SK-N-DZ (cell line): ENCODE results near the gene POLD1. TPM values are rescaled to one million over a fixed set of nuclear protein-coding genes. Genes with fewer than 3 reads are reported as not detected.
A peak's percentile ranks its signal among the peaks of the same experiment; 100 is the strongest.
"Not testable (repeated sequence)": the region's sequence is repeated elsewhere in the genome, so short reads cannot be mapped to it uniquely, and the experiment has no call there.

Experiments used
- DNase-seq: peaks from one replicate; pipeline ENCODE4 v3.0.0-alpha.2; 2015; ENCODE audit warnings: low spot score
- polyA plus RNA-seq, 2 experiments: library from polyadenylated mRNA; depleted of rRNA; stranded (reverse); fragments of >200 nt; gene quantifications; 2 replicates each; pipeline ENCODE4 v1.2.3, GENCODE V29; 2014

POLD1 gene
- 65.9 and 70.0 TPM in 2 replicates for polyA plus RNA-seq (2014; cell fraction: cytosol; rRNA removed)
- 216 and 252 TPM in 2 replicates for polyA plus RNA-seq (2014; cell fraction: nucleus; rRNA removed)

DNA sequence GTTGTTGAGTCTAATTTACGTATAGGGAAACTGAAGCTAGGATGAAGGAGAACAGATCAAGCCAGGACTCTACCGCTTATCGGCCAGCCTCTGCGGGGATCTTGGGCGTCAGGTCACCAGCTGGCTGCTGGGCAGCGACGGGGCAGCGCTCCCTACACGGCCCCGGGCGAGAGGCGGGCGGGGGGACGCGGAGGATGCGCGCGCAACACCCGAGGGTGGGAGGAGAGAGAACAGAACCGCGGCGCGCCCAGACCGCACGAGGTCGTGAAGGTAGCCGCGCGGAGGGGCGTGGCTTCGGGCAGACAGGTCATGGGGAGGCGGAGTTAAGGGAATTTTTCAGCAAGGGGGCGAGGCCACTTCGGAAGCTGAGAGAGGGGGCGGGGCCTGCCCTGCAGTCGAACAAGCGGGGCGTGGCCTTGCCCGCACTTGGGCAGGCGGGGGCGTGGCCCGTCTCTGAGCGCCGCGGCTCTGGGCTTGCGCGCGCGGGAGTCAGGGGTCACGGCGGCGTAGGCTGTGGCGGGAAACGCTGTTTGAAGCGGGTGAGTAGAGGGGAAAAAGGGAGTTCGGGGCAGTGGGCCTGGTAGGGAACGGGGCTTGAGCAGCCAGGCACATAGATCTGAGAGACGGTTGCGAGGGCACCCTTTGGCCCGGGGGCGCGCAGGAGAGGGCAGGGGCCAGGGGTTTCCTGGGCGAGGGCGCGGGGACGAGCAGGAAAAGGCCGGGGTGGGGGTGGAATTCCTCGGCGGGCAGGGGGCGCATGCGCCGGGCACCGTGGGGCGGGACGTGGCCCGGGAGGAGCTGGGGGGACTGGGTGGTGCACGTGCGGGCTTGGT lies at the start of gene POLD1:
TSS of gene POLD1 (plus strand) at position 496 of the 833 bp plus-strand sequence. CDS start 14,505 bp downstream, outside the sequence.
- peak; percentile 92 for DNase-seq

DNA sequence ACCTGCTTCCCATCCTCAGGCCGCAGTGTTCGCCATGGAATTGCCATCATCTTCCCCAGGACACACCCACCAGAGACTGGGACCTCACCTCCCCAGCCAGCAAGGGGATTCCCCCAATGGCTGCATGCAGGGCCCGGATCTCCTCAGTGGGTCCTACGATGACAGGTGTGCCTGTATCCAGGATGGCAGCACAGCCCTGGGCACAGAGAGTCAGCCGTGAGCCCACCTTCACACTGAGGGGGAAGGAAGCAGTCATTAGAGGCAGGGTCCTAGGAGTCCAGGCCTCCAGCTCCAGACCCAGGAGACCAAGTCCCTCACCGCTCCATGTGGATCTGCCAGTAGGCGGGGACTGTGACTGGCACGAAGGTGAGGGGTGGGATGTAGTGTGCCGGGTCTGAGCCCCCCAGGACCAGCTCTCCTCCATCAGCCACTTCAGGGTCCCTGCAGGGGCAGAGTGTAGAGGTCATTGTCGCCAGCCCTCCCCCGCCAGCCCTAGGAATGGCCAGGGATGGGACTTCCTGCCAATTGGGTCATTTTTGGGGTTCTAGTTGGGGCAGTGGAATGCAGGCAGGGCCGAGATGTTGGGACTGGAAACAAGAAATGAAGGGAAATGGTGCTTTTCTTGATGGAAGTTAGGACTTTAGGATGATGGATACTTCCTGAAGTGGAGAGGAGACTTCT lies 49.3 kb upstream of the POLD1 start:
- no peak for DNase-seq

DNA sequence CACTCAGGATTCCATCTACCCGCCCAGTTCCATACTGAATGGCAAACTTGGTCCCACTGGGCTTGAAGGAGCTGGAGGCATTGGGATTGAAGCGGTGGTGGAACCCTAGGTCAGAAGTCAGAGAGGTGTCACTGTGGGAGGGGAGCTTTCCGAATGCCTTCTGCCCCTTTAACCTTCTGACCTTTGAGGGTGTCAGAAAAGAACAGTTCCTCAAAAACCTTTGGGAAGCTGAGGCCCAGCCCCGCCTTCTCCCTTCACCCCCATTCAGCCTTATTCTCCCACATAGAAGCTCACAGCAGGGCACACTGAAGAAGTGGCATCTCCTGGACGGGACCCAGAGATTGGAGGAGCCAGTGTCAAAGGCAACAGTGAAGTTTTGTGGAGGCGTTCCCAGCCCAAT lies 47.1 kb upstream of the POLD1 start:
- not testable (repeated sequence) for DNase-seq

DNA sequence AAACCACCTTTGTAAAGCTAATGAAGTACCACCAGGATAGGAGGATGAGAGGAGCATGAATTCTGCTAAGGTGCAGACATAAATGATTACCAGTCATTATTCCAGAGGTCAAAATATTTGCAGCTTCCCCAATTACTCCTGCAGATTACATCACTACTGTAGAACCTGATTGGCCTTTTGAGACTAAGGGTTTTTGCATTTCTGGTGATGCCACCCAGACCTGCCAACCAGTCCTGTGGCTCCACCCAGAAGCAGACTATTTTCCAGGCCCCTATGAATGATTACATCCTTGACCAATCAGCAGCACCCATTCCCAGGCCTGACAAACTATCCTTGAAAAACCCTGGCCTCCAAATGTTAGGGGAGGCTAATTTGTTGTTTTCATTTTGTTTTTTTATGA lies 43.8 kb upstream of the POLD1 start:
- DNase-seq, result no peak

DNA sequence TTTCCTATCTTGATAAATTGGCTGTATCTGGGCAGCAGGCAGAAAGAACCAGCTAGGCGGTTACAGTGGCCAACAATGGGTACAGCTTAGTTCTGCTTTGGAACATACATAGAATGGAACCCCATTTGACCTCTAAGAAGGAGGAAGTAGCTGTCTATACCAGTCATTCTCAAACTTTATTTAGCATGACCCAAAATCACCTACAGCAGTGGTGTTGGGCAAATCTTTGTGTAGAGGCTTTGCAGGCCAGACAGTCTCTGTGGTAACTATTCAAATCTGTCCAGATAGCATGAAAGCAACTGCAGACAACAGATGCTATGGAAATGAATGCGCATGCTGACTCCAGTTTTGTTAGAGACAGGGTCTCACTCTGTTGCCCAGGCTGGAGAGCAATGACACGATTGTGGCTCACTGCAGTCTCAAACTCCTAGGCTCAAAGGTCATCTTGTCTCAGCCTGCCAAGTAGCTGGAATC lies 43.0 kb upstream of the POLD1 start:
- DNase-seq, result no peak

DNA sequence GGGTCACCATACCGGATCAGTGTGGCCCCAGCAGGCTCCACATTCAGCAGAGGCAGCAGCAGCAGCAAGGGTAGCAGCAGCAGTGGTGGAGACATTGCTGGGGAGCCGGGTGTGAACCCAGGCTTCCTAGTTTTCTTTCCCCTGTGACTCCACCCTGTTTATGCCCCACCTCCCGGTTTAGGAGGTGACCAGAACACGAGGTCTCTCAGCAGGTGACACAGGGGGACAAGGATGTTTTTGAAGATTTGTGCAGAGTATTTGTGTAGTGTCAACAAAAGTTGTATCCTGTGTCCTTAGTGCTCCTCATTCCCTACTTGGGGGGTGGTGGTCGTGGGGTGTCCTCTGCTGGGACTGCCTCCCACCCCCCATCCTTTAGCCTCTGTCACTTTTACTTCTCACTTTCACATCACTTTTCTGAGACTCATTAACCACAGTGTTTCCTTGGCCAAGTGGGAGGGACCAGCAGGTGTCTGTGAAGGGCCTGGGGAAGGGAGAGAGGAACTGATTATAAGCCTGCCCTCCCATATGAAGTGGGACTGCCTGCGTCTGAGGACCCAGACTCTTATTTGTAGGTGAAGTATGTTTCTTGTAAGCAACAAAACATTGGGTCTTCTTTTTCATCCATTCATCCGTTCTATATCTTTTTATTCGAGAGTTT lies 39.4 kb upstream of the POLD1 start:
- no peak for DNase-seq

DNA sequence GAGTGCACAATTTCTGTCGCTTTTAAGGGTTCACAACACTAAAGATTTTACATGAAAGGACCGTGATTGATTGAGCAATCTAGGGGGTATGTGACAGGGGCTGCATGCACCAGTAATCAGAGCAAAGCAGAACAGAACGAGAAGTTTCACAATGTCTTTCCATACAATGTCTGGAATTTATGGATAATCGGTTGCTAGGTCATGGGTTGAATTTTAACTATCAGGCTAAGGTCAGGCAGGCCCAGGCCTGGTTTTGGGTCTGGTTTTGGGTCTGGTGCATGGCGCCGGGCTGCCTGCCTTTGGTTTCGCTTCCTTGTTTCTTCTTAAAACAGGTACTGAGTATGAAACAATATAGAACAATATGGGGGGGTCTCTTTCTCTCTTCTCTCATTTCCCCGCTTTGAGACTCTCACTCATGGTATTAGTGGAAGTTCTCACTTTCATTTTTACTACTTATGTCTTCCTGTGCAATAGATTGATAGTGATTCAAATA lies 37.0 kb upstream of the POLD1 start:
- not testable (repeated sequence) for DNase-seq

DNA sequence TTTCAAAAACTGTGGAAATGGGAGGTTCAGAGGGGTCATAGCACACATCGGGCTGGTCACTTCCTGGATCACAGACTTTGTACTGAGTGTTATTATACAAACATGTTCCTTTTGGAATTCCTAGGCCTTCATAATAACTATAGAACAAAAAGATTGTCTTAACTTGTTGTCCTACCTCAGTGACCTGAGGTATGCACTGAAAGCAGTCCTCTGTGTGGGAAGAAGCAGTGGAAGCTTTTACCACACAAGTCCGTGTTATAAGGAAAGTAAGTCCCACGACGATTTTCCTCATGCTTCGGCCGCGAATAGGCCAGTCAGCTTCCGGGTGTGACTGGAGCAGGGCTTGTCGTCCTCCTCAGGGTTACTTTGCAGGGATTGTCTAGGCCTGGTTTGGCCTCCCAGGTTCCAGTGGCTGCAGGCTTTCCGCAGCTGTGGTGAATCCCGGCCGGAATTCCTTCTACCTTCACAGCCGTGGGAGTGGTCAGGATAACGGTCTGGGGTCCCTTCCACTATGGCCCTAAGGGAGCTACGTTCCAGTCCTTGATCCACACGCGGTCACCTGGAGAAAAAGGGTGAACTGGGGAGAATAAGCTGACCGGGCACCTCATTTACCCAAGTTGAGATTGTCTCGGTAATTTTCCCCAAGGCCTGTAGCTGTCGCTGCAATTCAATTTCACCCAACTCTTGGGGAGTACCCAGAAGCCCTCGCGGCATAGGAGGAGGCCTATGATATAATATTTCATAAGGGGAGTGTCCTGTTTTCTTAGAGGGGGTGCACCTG lies 34.7 kb upstream of the POLD1 start:
- no peak for DNase-seq

DNA sequence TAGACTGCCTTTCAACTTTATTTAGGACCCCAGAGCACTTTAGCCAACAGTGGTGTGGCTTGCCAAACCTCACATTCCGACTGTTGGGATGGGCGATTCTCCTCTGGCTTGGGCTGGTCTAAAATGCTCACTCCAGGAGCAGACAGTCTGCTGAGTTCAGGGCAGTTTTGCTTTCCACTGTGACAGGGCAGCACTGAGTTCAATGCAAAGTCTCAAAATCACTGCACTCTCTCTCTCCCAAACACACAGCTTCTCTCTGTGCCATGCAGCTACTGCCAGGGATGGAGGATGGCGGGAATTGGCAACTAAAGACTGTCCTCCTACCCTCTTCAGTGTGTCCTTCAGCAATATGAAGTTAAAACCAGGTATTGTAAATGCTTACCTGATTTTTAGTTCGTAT lies 31.9 kb upstream of the POLD1 start:
- DNase-seq, result no peak

DNA sequence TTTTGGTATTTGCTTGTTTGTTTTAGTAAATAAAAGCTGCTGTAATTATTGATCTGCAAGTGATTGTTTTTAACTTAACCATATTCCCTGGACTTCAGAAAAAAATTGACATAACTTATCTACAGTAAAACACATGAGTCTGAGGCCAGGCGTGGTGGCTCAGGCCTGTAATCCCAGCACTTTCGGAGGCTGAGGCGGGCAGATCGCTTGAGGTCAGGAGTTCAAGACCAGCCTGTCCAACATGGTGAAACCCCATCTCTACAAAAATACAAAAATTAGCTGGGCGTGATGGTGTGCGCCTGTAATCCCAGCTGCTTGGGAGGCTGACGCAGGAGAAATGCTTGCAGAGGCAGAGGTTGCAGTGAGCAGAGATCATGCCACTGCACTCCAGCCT lies 30.7 kb upstream of the POLD1 start:
- DNase-seq, result not testable (repeated sequence)

DNA sequence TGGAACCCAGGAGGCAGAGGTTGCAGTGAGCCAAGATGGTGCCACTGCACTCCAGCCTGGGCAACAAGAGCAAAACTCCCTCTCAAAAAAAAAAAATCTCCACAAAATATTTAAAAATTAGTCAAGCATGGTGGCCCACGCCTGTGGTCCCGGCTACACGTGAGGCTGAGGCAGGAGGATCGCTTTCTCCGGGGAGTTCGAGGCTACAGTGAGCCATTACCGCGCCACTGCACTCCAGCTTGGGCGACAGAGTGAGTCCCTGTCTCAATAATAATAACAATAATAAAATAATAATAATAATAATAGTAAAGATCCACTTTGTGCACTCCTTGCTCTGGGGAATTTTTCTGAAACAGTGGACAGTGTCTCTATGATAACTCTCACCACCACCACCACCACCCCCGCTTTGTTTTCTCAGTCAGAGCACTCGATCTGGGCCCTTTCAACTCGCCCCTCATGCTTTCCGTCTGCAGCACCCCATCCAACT lies 27.4 kb upstream of the POLD1 start:
- no peak for DNase-seq

DNA sequence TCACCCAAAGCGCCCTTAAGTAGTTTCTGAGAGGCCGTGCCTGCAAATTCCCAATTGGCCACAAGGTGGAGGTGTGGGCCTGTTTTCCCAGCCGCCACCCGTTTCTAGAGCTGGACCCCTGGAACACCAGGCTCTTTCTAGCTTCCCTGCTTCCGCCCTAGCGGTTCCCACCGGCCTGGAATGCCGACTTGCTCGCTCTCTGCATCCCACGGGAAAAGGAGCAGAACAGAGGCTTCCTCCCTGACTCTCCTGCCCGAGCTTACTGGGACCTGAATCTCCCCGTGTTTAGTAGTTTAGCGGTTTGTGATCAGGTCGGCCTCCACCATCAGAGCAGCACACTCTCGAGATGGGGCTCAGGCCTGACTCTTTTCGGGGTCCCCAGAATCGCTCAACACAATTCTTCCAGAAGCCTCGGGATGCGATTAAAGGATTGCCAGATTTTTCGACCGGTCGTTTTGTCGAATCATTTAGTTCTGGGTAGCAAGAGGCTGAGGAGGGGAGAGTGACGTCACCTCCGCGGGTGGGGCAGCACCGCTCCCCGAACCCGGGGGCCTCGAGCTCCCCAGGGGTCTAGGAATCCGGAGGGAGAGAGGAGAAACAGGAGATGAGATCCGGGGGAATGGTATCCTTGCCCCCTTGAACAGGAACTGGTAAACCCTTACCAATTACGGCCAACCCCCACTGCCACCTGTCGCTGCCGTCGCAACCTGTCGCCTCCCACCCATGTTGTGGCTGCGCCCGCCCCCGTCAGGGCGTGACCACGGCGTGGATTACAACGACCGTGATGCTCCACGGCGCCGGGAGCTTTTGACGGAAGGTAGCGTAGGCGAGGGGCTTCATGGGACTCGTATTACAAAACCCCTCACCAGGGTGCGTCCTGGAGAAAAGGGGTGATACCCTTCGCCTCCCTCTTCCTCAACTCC lies 26.7 kb upstream of the POLD1 start:
- DNase-seq, result peak; percentile 44

DNA sequence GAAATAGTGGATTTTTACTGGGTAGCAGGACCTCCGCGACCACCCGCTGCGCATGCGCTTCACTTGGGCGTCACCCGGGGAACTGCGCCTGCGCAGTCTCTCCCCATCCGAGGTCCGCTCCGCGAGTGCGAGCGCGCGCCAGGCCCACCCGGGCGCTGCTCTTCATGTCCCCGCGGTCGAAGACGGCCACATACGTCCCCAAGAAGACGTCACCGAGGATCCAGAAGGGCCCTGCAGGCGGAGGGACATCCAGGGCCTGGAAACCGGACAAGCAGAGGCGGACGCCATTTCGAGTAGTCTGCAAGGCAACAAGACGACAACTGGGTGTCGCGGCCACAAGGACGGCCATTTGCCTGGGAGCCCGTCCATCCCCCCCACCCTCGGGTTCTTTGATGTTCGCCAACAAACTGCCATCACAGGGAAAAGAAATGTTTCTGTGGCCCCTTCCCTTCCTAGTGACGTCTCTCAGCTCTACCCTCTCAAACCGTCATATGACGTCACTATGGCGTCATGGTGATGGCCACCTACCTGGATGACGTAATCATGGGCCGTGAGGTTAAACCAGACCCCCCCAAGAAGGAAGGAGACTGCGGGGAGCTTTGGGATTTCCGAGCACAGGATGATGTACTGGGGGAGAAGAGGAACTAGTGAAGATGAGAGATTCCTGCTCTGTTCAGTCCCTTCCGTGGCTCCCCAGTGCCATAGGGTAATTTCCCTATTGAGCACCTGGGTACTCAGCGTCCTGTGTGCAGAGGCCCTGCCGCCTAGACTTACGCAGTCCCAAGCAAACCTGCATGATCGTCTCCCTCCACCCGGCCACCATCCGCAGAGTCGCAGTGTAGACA lies 25.4 kb upstream of the POLD1 start:
- no peak for DNase-seq

DNA sequence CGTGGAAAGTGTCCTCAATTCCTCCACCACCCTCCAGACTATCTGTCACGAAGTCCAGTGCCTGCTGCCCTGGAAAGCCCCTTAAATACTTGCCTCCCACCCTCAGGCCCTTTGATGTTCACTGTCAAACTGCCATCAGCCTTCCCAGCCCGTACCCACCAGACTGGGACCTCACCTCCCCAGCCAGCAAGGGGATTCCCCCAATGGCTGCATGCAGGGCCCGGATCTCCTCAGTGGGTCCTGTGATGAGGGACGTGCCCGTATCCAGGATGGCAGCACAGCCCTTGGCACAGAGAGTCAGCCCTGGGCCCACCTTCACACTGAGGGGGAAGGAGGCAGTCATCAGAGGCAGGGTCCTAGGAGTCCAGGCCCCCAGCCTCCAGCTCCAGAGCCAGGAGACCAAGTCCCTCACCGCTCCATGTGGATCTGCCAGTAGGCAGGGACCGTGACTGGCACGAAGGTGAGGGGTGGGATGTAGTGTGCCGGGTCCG lies 24.8 kb upstream of the POLD1 start:
- DNase-seq, result no peak

DNA sequence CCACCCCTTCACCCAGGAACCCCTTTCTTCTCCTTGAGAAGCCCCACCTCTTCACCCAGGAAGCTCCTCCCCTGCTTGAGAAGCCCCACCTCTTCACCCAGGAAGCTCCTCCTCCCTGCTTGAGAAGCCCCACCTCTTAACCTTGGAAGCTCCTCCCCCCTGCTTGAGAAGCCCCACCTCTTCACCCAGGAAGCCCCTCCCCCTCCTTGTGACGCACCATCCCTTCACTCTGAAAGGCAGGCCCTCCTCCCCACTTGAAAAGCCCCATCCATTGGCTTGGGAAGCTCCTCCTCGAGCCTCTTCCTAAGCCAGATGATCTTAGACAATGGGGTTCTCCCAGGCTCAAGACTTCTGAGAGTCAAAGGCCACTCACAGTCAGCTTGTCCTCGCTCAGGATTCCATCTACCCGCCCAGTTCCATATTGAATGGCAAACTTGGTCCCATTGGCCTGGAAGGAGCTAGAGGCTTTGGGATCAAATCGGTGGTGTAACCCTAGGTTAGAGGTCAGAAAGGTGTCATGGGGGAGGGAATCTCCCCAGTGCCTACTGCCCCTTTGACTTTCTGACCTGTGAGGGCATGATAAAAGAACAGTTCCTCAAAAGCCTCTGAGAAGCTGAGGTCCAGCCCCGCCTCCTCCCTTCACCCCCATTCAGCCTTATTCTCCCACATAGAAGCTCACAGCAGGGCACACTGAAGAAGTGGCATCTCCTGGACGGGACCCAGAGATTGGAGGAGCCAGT lies 22.7 kb upstream of the POLD1 start:
- no peak for DNase-seq

DNA sequence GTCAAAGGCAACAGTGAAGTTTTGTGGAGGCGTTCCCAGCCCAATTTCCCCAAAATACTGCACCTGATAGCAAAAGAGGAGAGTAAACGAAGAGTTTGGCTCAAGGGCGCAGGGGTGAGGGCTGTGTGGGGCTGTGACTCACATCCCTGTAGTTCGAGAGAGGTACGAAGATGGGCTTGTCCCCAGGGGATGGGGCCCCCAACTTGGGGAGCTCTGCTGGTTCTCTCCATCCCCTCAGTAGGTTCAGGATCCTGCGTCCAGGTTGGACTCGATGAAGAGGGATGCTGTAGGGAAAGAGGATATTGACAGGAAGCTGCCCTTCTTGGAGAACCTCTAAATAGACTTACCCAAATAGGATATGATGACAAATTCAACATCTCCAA lies 22.1 kb upstream of the POLD1 start:
- no peak for DNase-seq

DNA sequence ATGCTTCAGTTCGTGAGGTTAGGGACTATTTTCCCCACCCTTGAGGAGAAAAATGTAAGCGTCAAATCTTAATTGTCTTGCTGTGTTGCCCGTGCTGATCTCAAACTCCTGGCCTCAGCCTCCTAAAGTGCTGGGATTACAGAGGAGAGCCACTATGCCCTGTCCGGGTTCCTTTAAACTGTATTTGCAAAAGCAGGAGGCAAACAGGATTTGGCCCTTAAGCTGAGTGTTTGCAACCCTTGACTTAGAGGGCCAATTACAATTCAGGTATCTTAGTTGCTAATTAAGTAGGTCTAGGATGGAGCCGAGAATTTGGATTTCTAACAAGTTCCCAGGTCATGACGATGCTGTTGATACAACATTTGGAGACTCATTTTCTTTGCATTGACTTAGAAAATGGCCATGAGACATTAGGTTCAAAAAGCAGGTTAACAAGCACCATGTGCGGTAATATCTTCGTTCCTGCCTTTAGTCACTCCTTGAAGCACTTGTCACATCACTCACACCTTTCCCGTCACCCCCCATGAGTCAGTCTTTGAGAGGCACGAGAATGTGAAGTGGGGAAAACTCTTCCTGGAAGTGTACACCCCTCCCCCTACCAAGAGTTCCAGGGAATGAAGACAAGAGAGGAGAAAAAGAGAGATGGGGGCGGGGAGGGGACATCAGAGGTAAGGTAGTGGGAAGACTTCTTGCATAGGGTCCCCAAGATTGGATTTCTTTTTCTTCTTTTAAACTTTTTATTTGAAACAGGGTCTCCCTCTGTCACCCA lies 21.3 kb upstream of the POLD1 start:
- no peak for DNase-seq
